K562 (cell line): ENCODE measurements around the gene TRMT112. TPM values are rescaled to one million over a fixed set of nuclear protein-coding genes. Genes with fewer than 3 reads are reported as not detected.

Experiments used
- BCOR ChIP-seq: fragments of 450-650 bp; IDR thresholded peaks from 2 replicates; pipeline ENCODE4 v1.6.1; 2016
- BRD9 ChIP-seq: fragments of 450-650 bp; IDR thresholded peaks from 2 replicates; pipeline ENCODE4 v1.6.1; 2018; ENCODE audit warnings: low read depth; ENCODE audit not compliant: partially characterized antibody
- ESRRB ChIP-seq: fragments of 250-450 bp; sonication (Bioruptor Pico); IDR thresholded peaks from 2 replicates; pipeline ENCODE4 v1.5.0; 2020; ENCODE audit warnings: mild to moderate bottlenecking, moderate library complexity, borderline replicate concordance
- HNRNPL ChIP-seq: fragments of 200-400 bp; formaldehyde crosslinking; IDR thresholded peaks from 2 replicates; pipeline ENCODE4 v1.6.1; 2017; ENCODE audit warnings: low read depth, mild to moderate bottlenecking, low read length
- HNRNPUL1 ChIP-seq: fragments of 200-400 bp; formaldehyde crosslinking; IDR thresholded peaks from 2 replicates; pipeline ENCODE4 v1.6.1; 2017; ENCODE audit warnings: low read length
- KLF16 ChIP-seq: IDR thresholded peaks from 2 replicates; pipeline ENCODE4 v1.6.1; 2016; ENCODE audit warnings: antibody characterized with exemption
- MBD2 ChIP-seq: sonication (generic); IDR thresholded peaks from 2 replicates; pipeline ENCODE4 v1.6.1; 2016; ENCODE audit warnings: low read depth, borderline replicate concordance
- MCM5 ChIP-seq: fragments of 450-650 bp; IDR thresholded peaks from 2 replicates; pipeline ENCODE4 v1.6.1; 2016; ENCODE audit warnings: low read depth
- MLLT1 ChIP-seq, 2 experiments: fragments of 450-650 bp; IDR thresholded peaks; 2 replicates each; pipeline ENCODE4 v1.6.1; 2016
- PBX2 ChIP-seq, 2 experiments: IDR thresholded peaks in 1 of 2; conservative IDR thresholded peaks in 1 of 2; 2 replicates each; pipeline ENCODE4 v1.6.1; 2016; ENCODE audit warnings: low read depth in 2 of 2, mild to moderate bottlenecking in 1 of 2, missing compliant biosample characterization in 1 of 2, missing genetic modification characterization in 1 of 2, moderate library complexity in 1 of 2
- RBBP5 ChIP-seq: fragments of 200-600 bp; sonication (generic); IDR thresholded peaks from 2 replicates; pipeline ENCODE4 v1.6.1; 2012; ENCODE audit warnings: borderline replicate concordance, mild to moderate bottlenecking, low read length, control low read depth, inconsistent platforms; ENCODE audit not compliant: insufficient read depth, poor library complexity, severe bottlenecking
- SMARCB1 ChIP-seq: IDR thresholded peaks from 2 replicates; pipeline ENCODE4 v1.6.1; 2011; ENCODE audit warnings: improper control_type of control experiment, low read depth; ENCODE audit not compliant: insufficient read length
- SPI1 ChIP-seq: IDR thresholded peaks from 2 replicates; pipeline ENCODE4 v1.6.1; 2011; ENCODE audit warnings: low read depth, low read length, control low read depth, borderline replicate concordance
- THAP12 ChIP-seq: fragments of 250-450 bp; sonication (Bioruptor Pico); IDR thresholded peaks from 2 replicates; pipeline ENCODE4 v1.9.0; 2021; ENCODE audit warnings: mild to moderate bottlenecking, inconsistent platforms
- TOE1 ChIP-seq, 2 experiments: fragments of 450-650 bp in 1 of 2; sonication (generic) in 1 of 2; formaldehyde crosslinking in 1 of 2; IDR thresholded peaks; 2 replicates each; pipeline versions ENCODE4 v1.7.1 to v1.8.0; 2016 to 2022; ENCODE audit warnings: borderline replicate concordance in 2 of 2, mild to moderate bottlenecking in 2 of 2, antibody characterized with exemption in 1 of 2, inconsistent platforms in 1 of 2, low read depth in 1 of 2, missing genetic modification reagents in 1 of 2, moderate library complexity in 1 of 2
- ZC3H4 ChIP-seq: sonication (generic); formaldehyde crosslinking; IDR thresholded peaks from 2 replicates; pipeline ENCODE4 v1.9.0; 2021; ENCODE audit warnings: missing genetic modification reagents, borderline replicate concordance
- ZKSCAN1 ChIP-seq: fragments of 150-350 bp; IDR thresholded peaks from 2 replicates; pipeline ENCODE4 v1.6.1; 2016; ENCODE audit warnings: low read depth, low read length
- ZKSCAN8 ChIP-seq: fragments of 200-800 bp; sonication (Bioruptor generic); IDR thresholded peaks from 2 replicates; pipeline ENCODE4 v1.6.1; 2016; ENCODE audit warnings: missing genetic modification characterization, missing compliant biosample characterization
- ZNF444 ChIP-seq: fragments of 250-450 bp; sonication (Bioruptor Pico); IDR thresholded peaks from 2 replicates; pipeline ENCODE4 v1.4.0; 2020; ENCODE audit warnings: mild to moderate bottlenecking, moderate library complexity
- ZNF75A ChIP-seq: fragments of 450-650 bp; formaldehyde crosslinking; IDR thresholded peaks from 2 replicates; pipeline ENCODE4 v1.4.0; 2020; ENCODE audit warnings: mild to moderate bottlenecking
- ZNF778 ChIP-seq: fragments of 450-650 bp; formaldehyde crosslinking; IDR thresholded peaks from 2 replicates; pipeline ENCODE4 v1.4.0; 2020; ENCODE audit warnings: mild to moderate bottlenecking, moderate library complexity
- polyA plus RNA-seq, 8 experiments: library from polyadenylated mRNA; depleted of rRNA in 4 of 8; stranded (reverse) in 5 of 8; unstranded in 3 of 8; fragments of >200 nt; fragmentation: Nextera tagmentation in 2 of 8; fragmentation: Illumina TruSeq in 1 of 8; extraction: Ambion mirVana in 2 of 8; extraction: Trizol in 1 of 8; gene quantifications; 2 replicates each; pipeline versions ENCODE4 v1.2.1 to v1.2.3, GENCODE V29; 2011 to 2014; ENCODE audit warnings: inconsistent platforms in 1 of 8, missing spikeins in 1 of 8
- total RNA-seq, 7 experiments: library from RNA; depleted of rRNA in 6 of 7; stranded (reverse); fragments of >200 nt in 6 of 7; fragmentation: Illumina TruSeq in 2 of 7; extraction: Trizol in 2 of 7; gene quantifications; 2 replicates each; pipeline versions ENCODE4 v1.2.1 to v1.2.3, GENCODE V29; 2011 to 2021; ENCODE audit warnings: low replicate concordance in 1 of 7

Gene TRMT112
- total and polyA plus RNA-seq, 9 of the 15 experiments (the other 6 are each of a cell fraction or from before 2014, with no cell fraction given): 162 to 444 (median 300) TPM

DNA sequence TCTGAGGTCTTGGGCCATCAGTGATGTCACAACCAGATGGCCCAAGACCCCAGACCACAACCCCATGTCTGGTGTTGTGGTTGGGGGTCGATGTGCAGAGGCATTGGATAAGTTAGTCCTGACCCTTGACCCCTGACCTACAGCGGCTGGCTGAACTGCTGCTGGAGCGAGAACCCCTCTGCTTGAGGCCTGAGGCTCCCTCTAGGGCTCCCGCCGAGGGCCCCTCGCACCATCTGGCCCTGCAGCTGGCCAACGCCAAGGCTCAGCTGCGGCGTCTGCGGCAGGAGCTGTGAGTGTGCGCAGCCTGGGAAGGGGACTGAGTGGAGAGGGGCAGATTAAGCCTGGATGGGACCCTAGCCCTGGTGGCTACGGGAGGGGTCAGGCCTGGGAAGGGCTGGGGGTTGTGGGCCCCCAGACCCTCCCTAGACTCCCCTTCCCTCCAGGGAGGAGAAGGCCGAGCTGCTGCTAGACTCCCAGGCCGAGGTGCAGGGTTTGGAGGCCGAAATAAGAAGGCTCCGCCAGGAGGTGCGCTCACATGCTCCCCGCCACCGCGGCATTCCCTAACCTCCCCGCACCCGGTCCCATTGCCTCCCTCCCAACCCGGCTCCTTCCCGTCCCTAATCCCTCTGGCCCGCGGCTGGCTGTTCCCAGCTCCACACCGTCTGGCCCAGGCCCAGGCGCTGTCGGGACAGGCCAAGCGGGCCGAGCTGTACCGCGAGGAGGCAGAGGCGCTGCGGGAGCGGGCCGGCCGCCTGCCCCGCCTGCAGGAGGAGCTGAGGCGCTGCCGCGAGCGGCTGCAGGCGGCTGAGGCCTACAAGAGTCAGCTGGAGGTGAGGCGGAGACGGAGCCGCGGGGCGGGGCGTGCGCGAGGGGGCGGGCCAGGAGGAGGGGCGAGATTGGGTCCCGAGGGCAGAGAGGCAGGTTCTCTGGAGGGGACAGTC is 24.8 kb upstream of the TRMT112 start (continued):
- no peak for TF ChIP-seq HNRNPL
- peak; percentile 42; the same call in 1 of the 2 replicates for TF ChIP-seq KLF16
- no peak for TF ChIP-seq ESRRB (CRISPR knock-in tag)
- no peak for TF ChIP-seq MCM5
- TF ChIP-seq BCOR: 0 out of 2 replicates have a peak, but pooled peaks have one; percentile 34
- TF ChIP-seq RBBP5: peak; percentile 49
- no peak for TF ChIP-seq HNRNPUL1
- TF ChIP-seq SMARCB1: no peak
- no peak for TF ChIP-seq ZNF778 (CRISPR knock-in tag)
- TF ChIP-seq MBD2: no peak
- no peak for TF ChIP-seq ZNF444 (CRISPR knock-in tag)
- peak; percentile 87 for TF ChIP-seq THAP12 (CRISPR knock-in tag)
- no peak for TF ChIP-seq ZKSCAN8 (CRISPR knock-in tag)
- TF ChIP-seq ZC3H4 (CRISPR knock-in tag): no peak
- TF ChIP-seq BRD9: no peak
- TF ChIP-seq SPI1: no peak
- peak in 1 of 2 experiments; percentile 74; a peak in 2 of 4 replicates for TF ChIP-seq MLLT1 (IDR thresholded peaks at IDR 0.05)
- no peak for TF ChIP-seq ZKSCAN1
- TF ChIP-seq ZNF75A (CRISPR knock-in tag): no peak
- no peak; the same call in 1 of the 2 replicates for TF ChIP-seq TOE1 (IDR thresholded peaks at IDR 0.05; ENCODE audit: borderline replicate concordance)
- TF ChIP-seq TOE1 (CRISPR knock-in tag; IDR thresholded peaks at IDR 0.05; ENCODE audit: borderline replicate concordance, low read depth): no peak
- TF ChIP-seq PBX2 (CRISPR knock-in tag; IDR thresholded peaks at IDR 0.05; ENCODE audit: low read depth): no peak
- TF ChIP-seq PBX2 (tag; conservative IDR thresholded peaks at IDR 0.05; ENCODE audit: low read depth): no peak
